ENCODE results near the gene ADK.
"Not testable (repeated sequence)": the region's sequence is repeated elsewhere in the genome, so short reads cannot be mapped to it uniquely, and the experiment has no call there.

Gene ADK

GRCh38 chr10:74145133-74145532 is 5.9 kb upstream of the ADK start:
- no peaks in the 10 kb centered on the region for H3K9me3 ChIP-seq
- peak overlapping the region; percentile 24 to 28 for H3K27ac ChIP-seq
- peaks cover 0 to 10% (median 5%) of the 10 kb centered on the region in 3 donors for H3K36me3 ChIP-seq
- intact Hi-C loops (cut with DNase I; ENCODE audit: low total_unique reads) = no loop called here
- no peaks in the 10 kb centered on the region for H3K27me3 ChIP-seq
- no peak overlapping the region for H3K4me3 ChIP-seq
- DNase-seq = no peak
- peaks cover 0 to 42% (median 23%) of the 10 kb centered on the region in 4 donors for H3K4me1 ChIP-seq
- no peak for TF ChIP-seq CTCF (IDR thresholded peaks at IDR 0.05)

GRCh38 chr10:74146980-74147379 is 4.0 kb upstream of the ADK start:
- intact Hi-C loops (cut with DNase I; ENCODE audit: low total_unique reads); H3K27ac ChIP-seq; H3K9me3 ChIP-seq; H3K27me3 ChIP-seq; H3K4me3 ChIP-seq; DNase-seq: not testable (repeated sequence)
- Histone ChIP-seq H3K4me1 (peaks cover 0 to 47% (median 27%) of the 10 kb centered on the region in 4 donors), H3K36me3 (peaks cover 0 to 10% (median 5%) of the 10 kb centered on the region in 3 donors)

GRCh38 chr10:74150204-74150989 is 624 bp upstream of the ADK start, which contains the start of gene AP3M1:
Gene AP3M1, minus strand, starts transcription at chr10:74150828. Its CDS starts 12,449 bp downstream, at chr10:74138379.
- peak; percentile 82 to 89 for DNase-seq
- peak within 1 kb of the TSS; percentile 84 to 86 for H3K27ac ChIP-seq
- intact Hi-C loops (cut with DNase I; ENCODE audit: low total_unique reads) = no loop called here

GRCh38 chr10:74151879-74152722 is 1.1 kb downstream of the ADK start:
- peaks cover 0 to 42% (median 32%) of the 10 kb centered on the region in 4 donors for H3K4me1 ChIP-seq
- no peaks in the 10 kb centered on the region for H3K9me3 ChIP-seq
- no peak for TF ChIP-seq CTCF (IDR thresholded peaks at IDR 0.05)
- H3K36me3 ChIP-seq = peaks cover 0 to 4% (median under 1%) of the 10 kb centered on the region in 3 donors
- intact Hi-C loops (cut with DNase I; ENCODE audit: low total_unique reads) = no loop called here
- no peaks in the 10 kb centered on the region for H3K27me3 ChIP-seq
- H3K4me3 ChIP-seq = peak overlapping the region; percentile 81 to 93
- DNase-seq = no peak
- H3K27ac ChIP-seq = peak overlapping the region; percentile 84 to 86

More at GRCh38 chr10:74150204-74150989, 624 bp upstream of the ADK start, which contains the start of gene AP3M1:
- Histone ChIP-seq H3K4me3 (peak within 1 kb of the TSS; percentile 81 to 93), H3K4me1 (peaks cover 0 to 54% (median 38%) of the 10 kb centered on the region in 4 donors), H3K9me3 (no peaks in the 10 kb centered on the region), H3K36me3 (peaks cover 0 to 10% (median 5%) of the 10 kb centered on the region in 3 donors), H3K27me3 (no peaks in the 10 kb centered on the region)
- no peak for TF ChIP-seq CTCF (IDR thresholded peaks at IDR 0.05)

- Histone ChIP-seq H3K4me1 (peaks cover 0 to 42% (median 32%) of the 10 kb centered on the region in 4 donors), H3K27ac (no peak overlapping the region), H3K4me3 (no peak overlapping the region), H3K27me3 (no peaks in the 10 kb centered on the region), H3K36me3 (no peaks in the 10 kb centered on the region), H3K9me3 (no peaks in the 10 kb centered on the region)
- TF ChIP-seq CTCF (IDR thresholded peaks at IDR 0.05) = peak; percentile 32 to 47
- no peak for DNase-seq
- intact Hi-C loops (cut with DNase I; ENCODE audit: low total_unique reads) = no loop called here
Observed at GRCh38 chr10:74153123-74153522, 2.1 kb downstream of the ADK start.
